ENCODE data around the gene RGSL1.

The RGSL1 gene

GRCh38 chr1:182595641-182596240, 145.8 kb downstream of the RGSL1 start:
- peak; percentile 87 for DNase-seq

- peak; percentile 55 for DNase-seq
Observed at GRCh38 chr1:182596934-182597333, 147.0 kb downstream of the RGSL1 start.

- DNase-seq = peak; percentile 57
Observed at GRCh38 chr1:182598296-182598695, 148.3 kb downstream of the RGSL1 start.

GRCh38 chr1:182599339-182599738, 149.4 kb downstream of the RGSL1 start:
- peak; percentile 65 for DNase-seq

- peak; percentile 56 for DNase-seq
Observed at GRCh38 chr1:182600036-182600713, 150.2 kb downstream of the RGSL1 start.

GRCh38 chr1:182600745-182601415, 150.9 kb downstream of the RGSL1 start:
- DNase-seq = peak; percentile 59

- DNase-seq = peak; percentile 81
Observed at GRCh38 chr1:182601416-182601786, 151.5 kb downstream of the RGSL1 start.

GRCh38 chr1:182601913-182602312, 152.0 kb downstream of the RGSL1 start:
- no peak for DNase-seq

- DNase-seq = no peak
Observed at GRCh38 chr1:182602935-182603645, 153.1 kb downstream of the RGSL1 start.

- no peak for DNase-seq
Observed at GRCh38 chr1:182603646-182604174, 153.8 kb downstream of the RGSL1 start.

GRCh38 chr1:182604175-182605164, 154.5 kb downstream of the RGSL1 start, which contains the start of gene RGS16:
Gene RGS16, minus strand, starts transcription at chr1:182604389. Its CDS starts 130 bp downstream, at chr1:182604259.
- peak; percentile 97 for DNase-seq

- DNase-seq = peak; percentile 21
Observed at GRCh38 chr1:182607566-182607965, 157.6 kb downstream of the RGSL1 start.

- peak; percentile 38 for DNase-seq
Observed at GRCh38 chr1:182608236-182608635, 158.3 kb downstream of the RGSL1 start.

- DNase-seq = peak; percentile 40
Observed at GRCh38 chr1:182608845-182609610, 159.1 kb downstream of the RGSL1 start.
